ENCODE results near the gene FGF14.

- TF ChIP-seq CTCF (IDR thresholded peaks at IDR 0.05; ENCODE audit: insufficient read depth, low read length, poor library complexity, severe bottlenecking) (no peak), EZH2phosphoT487 (conservative IDR thresholded peaks at IDR 0.05; ENCODE audit: low read length) (no peak)
Observed at GRCh38 chr13:101718496-101718895, 683.4 kb downstream of the FGF14 start.
